IPS-15b (cell line): ENCODE data around the gene MED25.

Experiments used
- H3K27me3 ChIP-seq: one replicate; pipeline ENCODE4 v1.6.1; 2013; ENCODE audit warnings: low read length; ENCODE audit not compliant: control insufficient read depth, insufficient read depth
- H3K36me3 ChIP-seq: one replicate; pipeline ENCODE4 v1.6.1; 2013; ENCODE audit warnings: low read length; ENCODE audit not compliant: control insufficient read depth, insufficient read depth
- H3K4me1 ChIP-seq: one replicate; pipeline ENCODE4 v1.6.1; 2013; ENCODE audit warnings: mild to moderate bottlenecking, low read length; ENCODE audit not compliant: control insufficient read depth, insufficient read depth
- H3K4me3 ChIP-seq: one replicate; pipeline ENCODE4 v1.5.1; 2013; ENCODE audit warnings: low read depth, low read length
- H3K9ac ChIP-seq: one replicate; pipeline ENCODE4 v1.6.1; 2013; ENCODE audit warnings: low read depth, mild to moderate bottlenecking, low read length
- H3K9me3 ChIP-seq: one replicate; pipeline ENCODE4 v1.6.1; 2013; ENCODE audit warnings: mild to moderate bottlenecking, low read length; ENCODE audit not compliant: control insufficient read depth, insufficient read depth

Gene MED25

DNA sequence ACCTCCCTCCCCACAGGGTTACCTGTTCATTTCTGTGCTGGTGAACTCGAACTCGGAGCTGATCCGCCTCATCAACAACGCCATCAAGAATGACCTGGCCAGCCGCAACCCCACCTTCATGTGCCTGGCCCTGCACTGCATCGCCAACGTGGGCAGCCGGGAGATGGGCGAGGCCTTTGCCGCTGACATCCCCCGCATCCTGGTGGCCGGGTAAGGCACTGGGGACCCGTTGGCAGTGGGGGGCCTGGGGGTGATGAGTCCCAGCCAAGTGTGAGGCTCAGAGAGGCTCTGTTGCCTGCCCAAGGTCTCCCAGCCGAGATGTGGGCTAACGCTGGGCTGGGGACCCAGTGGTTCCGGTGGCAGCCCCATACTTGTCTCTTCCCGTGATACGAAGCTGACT lies 35.6 kb upstream of the MED25 start:
- H3K4me3 ChIP-seq: no peak overlapping the region
- H3K36me3 ChIP-seq: peaks cover 11% of the 10 kb centered on the region
- H3K4me1 ChIP-seq: no peaks in the 10 kb centered on the region
- H3K27me3 ChIP-seq: no peaks in the 10 kb centered on the region
- H3K9me3 ChIP-seq: no peaks in the 10 kb centered on the region
- no peak overlapping the region for H3K9ac ChIP-seq

DNA sequence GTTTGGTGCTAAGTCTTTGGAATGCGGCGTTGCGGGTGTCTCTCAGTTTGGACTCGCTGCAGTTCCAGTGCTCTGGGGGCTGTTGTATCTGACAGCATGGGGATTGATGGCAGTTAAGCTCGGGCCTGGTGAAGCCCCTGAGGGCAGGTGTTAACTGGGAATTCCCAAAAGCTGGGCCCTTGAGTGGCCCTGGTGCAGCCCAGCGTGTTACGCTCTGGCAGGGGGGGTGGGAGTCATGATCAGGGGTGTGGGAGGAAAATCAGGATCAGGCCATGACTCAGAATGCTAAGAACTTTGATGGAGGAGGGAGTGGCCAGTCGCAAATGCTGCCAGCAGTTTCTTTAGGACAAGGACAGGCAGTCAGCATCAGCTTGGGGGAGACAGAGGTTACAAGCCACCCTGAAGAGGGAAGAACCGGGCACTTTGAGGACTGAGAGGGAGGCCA lies 31.7 kb upstream of the MED25 start:
- no peaks in the 10 kb centered on the region for H3K27me3 ChIP-seq
- H3K9ac ChIP-seq: no peak overlapping the region
- no peaks in the 10 kb centered on the region for H3K9me3 ChIP-seq
- H3K36me3 ChIP-seq: peaks cover 20% of the 10 kb centered on the region
- no peaks in the 10 kb centered on the region for H3K4me1 ChIP-seq
- H3K4me3 ChIP-seq: no peak overlapping the region

- no peak overlapping the region for H3K4me3 ChIP-seq
- no peaks in the 10 kb centered on the region for H3K27me3 ChIP-seq
- H3K9ac ChIP-seq: no peak overlapping the region
- H3K9me3 ChIP-seq: no peaks in the 10 kb centered on the region
- peaks cover 22% of the 10 kb centered on the region for H3K36me3 ChIP-seq
- H3K4me1 ChIP-seq: no peaks in the 10 kb centered on the region
Observed at GRCh38 chr19:49787746-49788145, 30.3 kb upstream of the MED25 start.

DNA sequence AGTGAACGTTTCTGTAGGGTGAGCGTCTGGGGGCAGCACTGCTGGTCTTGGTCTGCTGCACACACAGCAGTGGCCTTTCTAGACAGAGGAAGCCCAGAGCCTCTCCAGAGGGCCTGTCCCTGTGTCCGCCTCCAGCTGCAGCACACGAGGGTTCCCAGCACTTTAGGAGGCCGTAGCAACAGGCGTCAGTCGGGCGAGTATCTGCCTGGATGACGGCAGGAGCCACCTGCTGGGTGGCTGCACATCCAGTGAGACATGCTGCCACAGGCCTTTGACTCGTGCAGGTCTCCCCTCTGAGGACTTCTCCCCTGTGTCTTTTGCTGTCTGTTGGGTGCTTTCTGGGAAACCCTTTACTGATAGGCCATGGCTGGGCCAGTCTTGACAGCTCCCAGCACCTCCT lies 29.2 kb upstream of the MED25 start:
- Histone ChIP-seq H3K27me3 (no peaks in the 10 kb centered on the region), H3K36me3 (peaks cover 24% of the 10 kb centered on the region), H3K4me3 (no peak overlapping the region), H3K9ac (no peak overlapping the region), H3K4me1 (no peaks in the 10 kb centered on the region), H3K9me3 (no peaks in the 10 kb centered on the region)

DNA sequence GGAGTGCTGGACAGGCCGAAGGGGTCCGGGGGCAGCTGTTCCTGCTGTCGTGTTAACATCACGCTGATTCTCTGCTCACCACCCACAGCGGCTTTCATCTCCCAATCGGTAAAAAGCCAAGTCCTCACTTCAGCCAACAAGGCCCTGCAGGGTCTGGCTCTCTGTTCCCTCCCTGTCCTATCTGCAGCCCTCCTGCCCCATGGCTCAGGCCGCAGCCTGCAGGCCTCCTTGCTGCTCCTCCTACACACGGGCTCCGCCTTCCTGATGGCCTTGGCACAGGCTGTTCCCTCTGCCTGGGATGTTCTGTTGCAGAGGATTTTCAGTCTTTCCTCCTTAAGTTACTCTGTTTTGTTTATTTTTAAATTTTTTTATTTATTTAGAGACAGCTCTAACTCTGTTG lies 27.2 kb upstream of the MED25 start:
- Histone ChIP-seq H3K36me3 (peaks cover 32% of the 10 kb centered on the region), H3K9me3 (no peaks in the 10 kb centered on the region), H3K4me3 (no peak overlapping the region), H3K4me1 (no peaks in the 10 kb centered on the region), H3K9ac (no peak overlapping the region), H3K27me3 (no peaks in the 10 kb centered on the region)

GRCh38 chr19:49791776-49792445 lies 26.2 kb upstream of the MED25 start:
- Histone ChIP-seq H3K4me3 (no peak overlapping the region), H3K9ac (no peak overlapping the region), H3K36me3 (peaks cover 43% of the 10 kb centered on the region), H3K27me3 (no peaks in the 10 kb centered on the region), H3K9me3 (no peaks in the 10 kb centered on the region), H3K4me1 (no peaks in the 10 kb centered on the region)

GRCh38 chr19:49792829-49793560 lies 25.1 kb upstream of the MED25 start:
- Histone ChIP-seq H3K9ac (no peak overlapping the region), H3K9me3 (no peaks in the 10 kb centered on the region), H3K4me1 (no peaks in the 10 kb centered on the region), H3K4me3 (no peak overlapping the region), H3K36me3 (peaks cover 48% of the 10 kb centered on the region), H3K27me3 (no peaks in the 10 kb centered on the region)

DNA sequence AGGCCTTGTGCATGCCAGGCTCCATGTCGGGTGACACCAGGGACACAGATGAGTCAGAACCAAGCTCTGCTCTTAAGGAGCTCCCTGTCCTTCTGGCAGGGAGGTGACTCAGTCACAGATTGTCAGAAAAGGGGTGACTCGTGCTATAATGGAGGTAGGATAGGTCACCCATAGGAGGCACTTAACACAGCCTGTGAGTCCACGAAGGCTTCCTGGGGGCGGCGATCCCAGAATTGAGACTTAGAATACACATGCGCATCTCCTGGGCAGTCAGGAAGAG lies 24.6 kb upstream of the MED25 start:
- Histone ChIP-seq H3K9ac (no peak overlapping the region), H3K4me3 (no peak overlapping the region), H3K4me1 (no peaks in the 10 kb centered on the region), H3K9me3 (no peaks in the 10 kb centered on the region), H3K27me3 (no peaks in the 10 kb centered on the region), H3K36me3 (peaks cover 52% of the 10 kb centered on the region)

- Histone ChIP-seq H3K4me3 (no peak overlapping the region), H3K36me3 (peaks cover 61% of the 10 kb centered on the region), H3K9ac (no peak overlapping the region), H3K4me1 (no peaks in the 10 kb centered on the region), H3K27me3 (no peaks in the 10 kb centered on the region), H3K9me3 (no peaks in the 10 kb centered on the region)
Observed at GRCh38 chr19:49795615-49796014, 22.5 kb upstream of the MED25 start.

DNA sequence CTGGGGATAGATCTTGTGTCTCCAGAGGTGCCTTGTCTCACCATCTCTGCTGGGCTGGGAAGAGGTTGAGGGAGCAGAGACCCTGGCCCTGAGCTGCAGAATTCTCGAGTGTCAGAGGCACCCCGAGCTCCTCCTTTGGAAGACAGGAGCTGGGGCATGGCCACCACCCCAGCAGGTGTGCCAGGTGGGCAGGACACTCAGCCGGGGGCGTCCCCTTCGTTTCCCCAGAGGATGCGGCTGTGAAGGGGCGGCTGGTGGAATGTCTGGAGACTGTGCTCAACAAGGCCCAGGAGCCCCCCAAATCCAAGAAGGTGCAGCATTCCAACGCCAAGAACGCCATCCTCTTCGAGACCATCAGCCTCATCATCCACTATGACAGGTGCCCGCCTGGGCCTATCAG lies 19.5 kb upstream of the MED25 start:
- Histone ChIP-seq H3K27me3 (no peaks in the 10 kb centered on the region), H3K4me3 (no peak overlapping the region), H3K9me3 (no peaks in the 10 kb centered on the region), H3K9ac (no peak overlapping the region), H3K36me3 (peaks cover 58% of the 10 kb centered on the region), H3K4me1 (no peaks in the 10 kb centered on the region)

DNA sequence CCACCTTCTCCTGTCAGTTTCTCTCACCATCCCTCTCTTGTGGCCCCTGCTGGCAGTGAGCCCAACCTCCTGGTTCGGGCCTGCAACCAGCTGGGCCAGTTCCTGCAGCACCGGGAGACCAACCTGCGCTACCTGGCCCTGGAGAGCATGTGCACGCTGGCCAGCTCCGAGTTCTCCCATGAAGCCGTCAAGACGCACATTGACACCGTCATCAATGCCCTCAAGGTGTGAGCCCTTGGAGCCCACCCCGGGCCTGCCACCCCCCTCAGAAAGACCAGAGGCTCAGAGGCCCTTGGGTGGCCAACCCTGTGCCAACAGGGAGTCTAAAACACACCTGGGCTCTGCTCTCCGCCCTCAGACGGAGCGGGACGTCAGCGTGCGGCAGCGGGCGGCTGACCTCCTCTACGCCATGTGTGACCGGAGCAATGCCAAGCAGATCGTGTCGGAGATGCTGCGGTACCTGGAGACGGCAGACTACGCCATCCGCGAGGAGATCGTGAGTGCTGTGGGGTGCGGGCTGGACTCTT lies 18.8 kb upstream of the MED25 start:
- Histone ChIP-seq H3K9ac (no peak overlapping the region), H3K9me3 (no peaks in the 10 kb centered on the region), H3K4me1 (no peaks in the 10 kb centered on the region), H3K27me3 (no peaks in the 10 kb centered on the region), H3K36me3 (peaks cover 63% of the 10 kb centered on the region), H3K4me3 (no peak overlapping the region)

DNA sequence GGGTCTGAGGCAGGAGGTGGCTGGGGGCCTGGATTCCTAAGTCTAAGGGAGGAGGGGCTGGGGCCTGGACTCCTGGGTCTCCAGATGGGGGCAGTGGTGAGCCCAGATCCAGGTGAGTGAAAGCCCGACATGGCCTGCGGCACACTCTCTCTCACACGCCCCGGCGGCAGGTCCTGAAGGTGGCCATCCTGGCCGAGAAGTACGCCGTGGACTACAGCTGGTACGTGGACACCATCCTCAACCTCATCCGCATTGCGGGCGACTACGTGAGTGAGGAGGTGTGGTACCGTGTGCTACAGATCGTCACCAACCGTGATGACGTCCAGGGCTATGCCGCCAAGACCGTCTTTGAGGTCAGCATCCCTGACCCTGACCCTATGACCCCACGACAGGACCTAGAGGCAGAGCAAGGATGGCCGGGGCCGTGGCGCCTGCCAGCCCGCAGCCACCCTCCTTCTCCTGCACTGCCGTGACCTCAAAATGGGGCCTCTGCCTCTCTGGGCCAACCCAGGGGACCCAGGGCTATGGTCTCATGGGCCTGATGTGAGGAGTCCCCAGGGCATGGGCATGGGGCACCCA lies 18.2 kb upstream of the MED25 start:
- no peak overlapping the region for H3K4me3 ChIP-seq
- H3K36me3 ChIP-seq: peaks cover 62% of the 10 kb centered on the region
- no peaks in the 10 kb centered on the region for H3K27me3 ChIP-seq

More for the DNA sequence above, 18.2 kb upstream of the MED25 start:
- no peaks in the 10 kb centered on the region for H3K4me1 ChIP-seq
- H3K9me3 ChIP-seq: no peaks in the 10 kb centered on the region
- H3K9ac ChIP-seq: no peak overlapping the region
